Activated CD8-positive, alpha-beta T cell treated with anti-CD3 and anti-CD28 coated beads, Interleukin-2, amount 10 ng/mL, durations not matched to agents 7 days and 5 days (primary cell): Measurements from ENCODE around the gene GDF9. TPM values are rescaled to one million over a fixed set of nuclear protein-coding genes. Genes with fewer than 3 reads are reported as not detected.
"Not testable (repeated sequence)": the region's sequence is repeated elsewhere in the genome, so short reads cannot be mapped to it uniquely, and the experiment has no call there.

Experiments
- ATAC-seq: fragments of 150-1000 bp; cut with Tn5 transposase; one replicate; pipeline ENCODE4 v1.10.0; 2021; ENCODE audit warnings: moderate library complexity
- CTCF ChIA-PET: fragments of 350-600 bp; sonication (Branson Sonifier 250); formaldehyde crosslinking; loops from one replicate; lab custom pipeline; 2021; ENCODE audit warnings: antibody characterized with exemption; lab: Charles Lee
- POLR2A ChIA-PET: fragments of 350-600 bp; sonication (Branson Sonifier 250); formaldehyde crosslinking; loops from one replicate; lab custom pipeline; 2021; ENCODE audit warnings: antibody characterized with exemption; lab: Charles Lee
- DNase-seq: peaks from one replicate; pipeline ENCODE4 v3.0.0-alpha.2; 2020
- H3K27ac Mint-ChIP-seq: one replicate; pipeline ENCODE4 v1.8.0; 2021; ENCODE audit warnings: mild to moderate bottlenecking, mixed read lengths
- H3K27me3 Mint-ChIP-seq: one replicate; pipeline ENCODE4 v1.8.0; 2021; ENCODE audit warnings: low read depth, mixed read lengths
- H3K36me3 Mint-ChIP-seq: one replicate; pipeline ENCODE4 v1.8.0; 2021; ENCODE audit warnings: low read depth, mixed read lengths
- H3K4me1 Mint-ChIP-seq: one replicate; pipeline ENCODE4 v1.8.0; 2021; ENCODE audit warnings: low read depth, mixed read lengths
- H3K4me3 Mint-ChIP-seq: one replicate; pipeline ENCODE4 v1.8.0; 2021; ENCODE audit warnings: mild to moderate bottlenecking, mixed read lengths
- H3K9me3 Mint-ChIP-seq: one replicate; pipeline ENCODE4 v1.8.0; 2022; ENCODE audit warnings: mixed read lengths; ENCODE audit not compliant: insufficient read depth
- total RNA-seq, 2 experiments: library from RNA; stranded (reverse); gene quantifications; one replicate each; pipeline ENCODE4 v1.2.3, GENCODE V29; 2021

The GDF9 gene
- total RNA-seq, 2 experiments from 2014 or later: 0.52 to 0.92 TPM

- ChIA-PET CTCF (interaction anchor here (1.2 kb wide), 1 partner anchor 53 kb away, joined by 5 read pairs; no protein-coding TSS in a partner anchor), POLR2A (interaction anchor here (1.7 kb wide), 1 partner anchor 10 kb away, joined by 3 read pairs; no protein-coding TSS in a partner anchor)
- H3K4me1 Mint-ChIP-seq: peaks cover 4% of the 10 kb centered on the region
- no peaks in the 10 kb centered on the region for H3K9me3 Mint-ChIP-seq
- no peak overlapping the region for H3K27ac Mint-ChIP-seq
- H3K4me3 Mint-ChIP-seq: no peak overlapping the region
- H3K36me3 Mint-ChIP-seq: peaks cover 44% of the 10 kb centered on the region
- DNase-seq (no peak), ATAC-seq (no peak)
- H3K27me3 Mint-ChIP-seq: no peaks in the 10 kb centered on the region
Observed at GRCh38 chr5:132872788-132873118, 6.5 kb upstream of the GDF9 start.

GRCh38 chr5:132871459-132872284 is 5.4 kb upstream of the GDF9 start:
- peaks cover 50% of the 10 kb centered on the region for H3K36me3 Mint-ChIP-seq
- ATAC-seq (no peak), DNase-seq (no peak)
- H3K4me3 Mint-ChIP-seq: no peak overlapping the region
- POLR2A ChIA-PET: interaction anchor here (1.7 kb wide), 1 partner anchor 11 kb away, joined by 3 read pairs; no protein-coding TSS in a partner anchor
- no peak overlapping the region for H3K27ac Mint-ChIP-seq
- CTCF ChIA-PET: interaction anchor here (1.2 kb wide), 1 partner anchor 52 kb away, joined by 5 read pairs; no protein-coding TSS in a partner anchor
- H3K27me3 Mint-ChIP-seq: no peaks in the 10 kb centered on the region
- H3K9me3 Mint-ChIP-seq: no peaks in the 10 kb centered on the region
- H3K4me1 Mint-ChIP-seq: peaks cover 11% of the 10 kb centered on the region

- Mint-ChIP-seq H3K4me3 (no peak overlapping the region), H3K27ac (no peak overlapping the region), H3K4me1 (peaks cover 16% of the 10 kb centered on the region), H3K9me3 (no peaks in the 10 kb centered on the region), H3K27me3 (no peaks in the 10 kb centered on the region), H3K36me3 (peaks cover 54% of the 10 kb centered on the region)
- POLR2A ChIA-PET: no interaction called here
- no peak for ATAC-seq
- CTCF ChIA-PET: interaction anchor here (4.8 kb wide), 1 partner anchor 12 kb away, joined by 20 read pairs; no protein-coding TSS in a partner anchor
- DNase-seq: no peak
Observed at GRCh38 chr5:132870801-132871200, 4.5 kb upstream of the GDF9 start.

- Mint-ChIP-seq H3K36me3 (peaks cover 49% of the 10 kb centered on the region), H3K4me1 (peaks cover 23% of the 10 kb centered on the region), H3K4me3 (peak overlapping the region; percentile 16), H3K27me3 (no peaks in the 10 kb centered on the region), H3K9me3 (no peaks in the 10 kb centered on the region), H3K27ac (peak overlapping the region; percentile 48)
- ChIA-PET CTCF (interaction anchor here (0.8 to 4.8 kb wide), 3 partner anchors 15 to 483 kb away, joined by 3 to 20 read pairs (median 4); no protein-coding TSS in a partner anchor), POLR2A (no interaction called here)
- DNase-seq (no peak), ATAC-seq (no peak)
Observed at GRCh38 chr5:132868754-132869153, 2.5 kb upstream of the GDF9 start.

- peaks cover 3% of the 10 kb centered on the region for H3K27me3 Mint-ChIP-seq
- CTCF ChIA-PET: interaction anchor here (1.1 to 4.8 kb wide), 5 partner anchors 16 to 340 kb away, joined by 3 to 20 read pairs (median 3); no protein-coding TSS in a partner anchor
- no peak for DNase-seq
- peak overlapping the region; percentile 98 for H3K4me3 Mint-ChIP-seq
- peak overlapping the region; percentile 99 for H3K27ac Mint-ChIP-seq
- POLR2A ChIA-PET: interaction anchor here (0.7 to 2.0 kb wide), 10 partner anchors 13 to 389 kb away, joined by 3 to 12 read pairs (median 3); partner anchors contain the start of genes AFF4 and HSPA4
- no peak for ATAC-seq
- no peaks in the 10 kb centered on the region for H3K9me3 Mint-ChIP-seq
- peaks cover 23% of the 10 kb centered on the region for H3K4me1 Mint-ChIP-seq
- peaks cover 39% of the 10 kb centered on the region for H3K36me3 Mint-ChIP-seq
Observed at GRCh38 chr5:132867046-132867451, 780 bp upstream of the GDF9 start.

DNA sequence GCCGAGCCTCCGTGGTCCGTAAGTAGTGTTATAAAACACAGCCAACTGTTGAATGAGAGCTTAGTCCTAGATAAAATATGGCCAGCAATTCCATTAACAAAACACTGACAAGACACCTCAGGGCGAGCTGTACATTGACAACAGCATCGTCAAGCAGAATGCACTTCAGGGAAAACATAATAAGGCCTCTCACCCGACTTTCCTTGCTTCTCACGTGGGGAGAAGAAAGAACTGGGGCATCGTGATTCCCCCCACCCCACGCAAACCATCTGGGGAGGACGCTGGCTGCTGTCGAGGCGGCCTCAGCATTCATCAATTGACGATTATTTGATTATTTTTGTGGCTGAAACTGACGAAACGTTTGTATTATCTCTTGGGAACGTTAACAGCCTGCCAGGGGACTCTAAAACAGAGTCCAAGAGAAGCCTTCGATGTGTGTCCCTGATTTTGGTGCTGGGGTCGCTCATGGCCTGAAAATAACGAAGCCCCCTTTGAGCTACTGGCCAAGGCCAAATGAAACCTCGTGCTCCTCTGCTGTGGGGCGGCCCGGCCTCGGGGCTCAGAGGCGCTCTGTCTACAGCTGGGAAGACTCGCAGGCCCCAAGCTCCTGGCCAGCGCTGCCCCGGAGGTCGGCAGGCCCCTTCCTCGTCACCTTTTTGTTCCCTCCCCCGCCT is 464 bp downstream of the GDF9 start:
- Mint-ChIP-seq H3K9me3 (no peaks in the 10 kb centered on the region), H3K36me3 (peaks cover 29% of the 10 kb centered on the region), H3K27ac (peak overlapping the region; percentile 99), H3K27me3 (peaks cover 5% of the 10 kb centered on the region), H3K4me3 (peak overlapping the region; percentile 98), H3K4me1 (peaks cover 23% of the 10 kb centered on the region)
- no peak for DNase-seq
- POLR2A ChIA-PET: interaction anchor here (0.6 to 2.0 kb wide), 7 partner anchors 17 to 186 kb away, joined by 3 to 12 read pairs (median 3); partner anchors contain the start of genes AFF4 and HSPA4
- peak; percentile 43 for ATAC-seq
- CTCF ChIA-PET: interaction anchor here (1.1 to 3.2 kb wide), 5 partner anchors 12 to 339 kb away, joined by 3 to 25 read pairs (median 4); partner anchors contain the start of gene SHROOM1

DNA sequence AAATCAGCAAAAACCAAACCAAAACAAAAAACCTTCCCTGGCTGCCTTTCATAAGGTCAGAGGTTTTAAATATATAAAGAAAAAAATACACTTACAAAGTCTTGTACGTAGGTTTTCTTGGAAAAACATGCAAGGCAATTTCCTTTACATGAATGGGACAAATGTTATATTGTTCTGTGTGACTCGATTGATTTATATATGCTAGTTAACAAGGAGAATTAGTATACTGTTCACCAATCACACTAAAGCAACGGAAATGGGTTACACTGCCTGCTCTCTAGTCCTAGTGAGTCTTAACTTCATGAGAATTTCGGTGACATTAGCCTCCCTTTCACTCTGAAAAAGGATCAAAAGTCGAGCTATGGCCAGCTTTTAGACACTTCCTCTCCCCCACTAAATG is 5.5 kb downstream of the GDF9 start:
- ATAC-seq (no peak), DNase-seq (no peak)
- Mint-ChIP-seq H3K27ac (no peak overlapping the region), H3K9me3 (no peaks in the 10 kb centered on the region), H3K4me3 (no peak overlapping the region), H3K4me1 (peaks cover 6% of the 10 kb centered on the region), H3K27me3 (peaks cover 17% of the 10 kb centered on the region), H3K36me3 (no peaks in the 10 kb centered on the region)
- POLR2A ChIA-PET: interaction anchor here (1.0 kb wide), 1 partner anchor 12 kb away, joined by 3 read pairs; no protein-coding TSS in a partner anchor
- CTCF ChIA-PET: interaction anchor here (1.0 to 1.8 kb wide), 3 partner anchors 23 to 40 kb away, joined by 3 to 5 read pairs (median 5); no protein-coding TSS in a partner anchor

- Mint-ChIP-seq H3K27ac (no peak overlapping the region), H3K36me3 (no peaks in the 10 kb centered on the region), H3K9me3 (no peaks in the 10 kb centered on the region), H3K4me1 (no peaks in the 10 kb centered on the region), H3K27me3 (peaks cover 17% of the 10 kb centered on the region), H3K4me3 (no peak overlapping the region)
- no peak for ATAC-seq
- ChIA-PET CTCF (interaction anchor here (1.0 to 1.8 kb wide), 3 partner anchors 23 to 40 kb away, joined by 3 to 5 read pairs (median 5); no protein-coding TSS in a partner anchor), POLR2A (no interaction called here)
- DNase-seq: no peak
Observed at GRCh38 chr5:132859889-132860437, 6.3 kb downstream of the GDF9 start.

GRCh38 chr5:132856011-132856410 is 10.3 kb downstream of the GDF9 start:
- no peak overlapping the region for H3K4me3 Mint-ChIP-seq
- ChIA-PET CTCF (interaction anchor here (0.9 kb wide), 1 partner anchor 36 kb away, joined by 3 read pairs; no protein-coding TSS in a partner anchor), POLR2A (no interaction called here)
- no peaks in the 10 kb centered on the region for H3K9me3 Mint-ChIP-seq
- H3K4me1 Mint-ChIP-seq: peaks cover 5% of the 10 kb centered on the region
- DNase-seq: no peak
- H3K27ac Mint-ChIP-seq: no peak overlapping the region
- H3K27me3 Mint-ChIP-seq: peaks cover 16% of the 10 kb centered on the region
- H3K36me3 Mint-ChIP-seq: no peaks in the 10 kb centered on the region
- ATAC-seq: no peak

GRCh38 chr5:132854992-132855391 is 11.3 kb downstream of the GDF9 start:
- ChIA-PET CTCF (interaction anchor here (1.1 to 1.4 kb wide), 2 partner anchors 11 to 25 kb away, joined by 3 to 6 read pairs; partner anchors contain the start of genes GDF9, SHROOM1 and UQCRQ), POLR2A (interaction anchor here (1.1 kb wide), 1 partner anchor 12 kb away, joined by 3 read pairs; no protein-coding TSS in a partner anchor)
- not testable (repeated sequence) for DNase-seq, H3K27ac Mint-ChIP-seq, ATAC-seq, H3K36me3 Mint-ChIP-seq, H3K4me1 Mint-ChIP-seq, H3K9me3 Mint-ChIP-seq, H3K4me3 Mint-ChIP-seq
- peaks cover 13% of the 10 kb centered on the region for H3K27me3 Mint-ChIP-seq

DNA sequence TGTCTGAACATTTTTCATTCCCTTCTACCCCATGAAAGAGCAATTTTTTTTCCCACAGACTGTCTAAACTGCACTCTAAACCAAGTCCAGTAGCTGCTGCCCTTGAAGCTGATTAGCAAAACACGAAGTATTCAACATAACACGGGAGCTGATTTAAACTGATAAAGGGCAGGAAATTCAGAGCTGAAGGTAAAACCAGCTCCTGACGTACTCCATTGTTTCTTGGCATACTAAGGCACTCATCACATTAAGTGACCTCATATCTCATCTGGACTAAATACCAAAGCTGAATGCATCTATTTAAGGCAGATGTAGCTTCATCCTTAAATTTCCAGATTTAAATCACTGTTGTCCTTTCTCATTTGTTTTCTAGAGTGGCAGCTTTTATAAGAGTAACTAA is 12.0 kb downstream of the GDF9 start:
- Mint-ChIP-seq H3K4me1 (peaks cover 5% of the 10 kb centered on the region), H3K27ac (no peak overlapping the region), H3K36me3 (no peaks in the 10 kb centered on the region), H3K4me3 (no peak overlapping the region), H3K9me3 (no peaks in the 10 kb centered on the region), H3K27me3 (peaks cover 10% of the 10 kb centered on the region)
- CTCF ChIA-PET: interaction anchor here (0.8 to 1.4 kb wide), 5 partner anchors 10 to 34 kb away, joined by 3 to 6 read pairs (median 3); partner anchors contain the start of genes GDF9, SHROOM1 and UQCRQ
- no peak for ATAC-seq
- no peak for DNase-seq
- POLR2A ChIA-PET: interaction anchor here (1.1 kb wide), 1 partner anchor 13 kb away, joined by 3 read pairs; no protein-coding TSS in a partner anchor
